ENCODE data around the gene ZNF175. TPM values are rescaled to one million over a fixed set of nuclear protein-coding genes. Genes with fewer than 3 reads are reported as not detected.

ZNF175 gene
- total and polyA plus RNA-seq, 9 of the 15 experiments (the other 6 are each of a cell fraction or from before 2014, with no cell fraction given): 3.7 to 37.9 (median 14.0) TPM

DNA sequence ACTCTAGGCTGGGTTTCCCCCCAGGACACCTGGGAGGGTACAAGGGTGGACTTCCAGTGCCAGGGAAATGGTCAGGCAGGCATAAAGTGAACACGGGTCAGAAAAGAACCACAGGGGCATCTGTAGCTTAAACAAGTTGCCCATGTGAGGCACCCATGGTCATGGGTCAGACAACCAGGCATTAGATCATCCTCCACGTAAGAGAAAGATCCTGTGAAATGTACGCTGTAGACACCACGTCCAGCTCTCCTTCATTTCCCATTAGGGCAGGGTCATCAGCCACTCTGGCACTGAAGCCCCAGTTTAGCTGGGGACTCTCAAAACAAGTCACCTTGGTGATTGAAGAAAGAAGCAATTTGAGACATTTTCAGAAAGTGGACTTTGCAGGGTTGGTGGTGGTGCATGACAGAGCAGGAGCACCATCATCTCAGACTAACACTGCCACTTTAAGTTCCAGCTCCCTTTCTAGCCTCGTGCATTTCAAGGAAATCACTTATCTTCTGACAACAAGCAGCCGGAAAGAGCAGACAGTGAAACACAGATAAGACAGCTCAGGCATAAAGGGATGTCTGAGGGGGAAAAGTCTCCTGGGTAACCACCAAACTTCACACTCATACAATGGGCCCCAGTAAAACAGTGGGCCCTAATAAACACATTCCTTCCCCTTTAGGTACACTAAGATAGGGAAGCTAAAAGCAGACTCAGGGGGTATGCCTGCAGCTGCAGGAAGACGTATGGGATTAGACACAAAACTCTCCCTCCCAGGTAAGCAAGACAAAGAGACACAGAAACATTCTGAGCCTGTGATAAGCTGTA, 23.5 kb upstream of the ZNF175 start (continued):
- TF ChIP-seq, protein P1, sequence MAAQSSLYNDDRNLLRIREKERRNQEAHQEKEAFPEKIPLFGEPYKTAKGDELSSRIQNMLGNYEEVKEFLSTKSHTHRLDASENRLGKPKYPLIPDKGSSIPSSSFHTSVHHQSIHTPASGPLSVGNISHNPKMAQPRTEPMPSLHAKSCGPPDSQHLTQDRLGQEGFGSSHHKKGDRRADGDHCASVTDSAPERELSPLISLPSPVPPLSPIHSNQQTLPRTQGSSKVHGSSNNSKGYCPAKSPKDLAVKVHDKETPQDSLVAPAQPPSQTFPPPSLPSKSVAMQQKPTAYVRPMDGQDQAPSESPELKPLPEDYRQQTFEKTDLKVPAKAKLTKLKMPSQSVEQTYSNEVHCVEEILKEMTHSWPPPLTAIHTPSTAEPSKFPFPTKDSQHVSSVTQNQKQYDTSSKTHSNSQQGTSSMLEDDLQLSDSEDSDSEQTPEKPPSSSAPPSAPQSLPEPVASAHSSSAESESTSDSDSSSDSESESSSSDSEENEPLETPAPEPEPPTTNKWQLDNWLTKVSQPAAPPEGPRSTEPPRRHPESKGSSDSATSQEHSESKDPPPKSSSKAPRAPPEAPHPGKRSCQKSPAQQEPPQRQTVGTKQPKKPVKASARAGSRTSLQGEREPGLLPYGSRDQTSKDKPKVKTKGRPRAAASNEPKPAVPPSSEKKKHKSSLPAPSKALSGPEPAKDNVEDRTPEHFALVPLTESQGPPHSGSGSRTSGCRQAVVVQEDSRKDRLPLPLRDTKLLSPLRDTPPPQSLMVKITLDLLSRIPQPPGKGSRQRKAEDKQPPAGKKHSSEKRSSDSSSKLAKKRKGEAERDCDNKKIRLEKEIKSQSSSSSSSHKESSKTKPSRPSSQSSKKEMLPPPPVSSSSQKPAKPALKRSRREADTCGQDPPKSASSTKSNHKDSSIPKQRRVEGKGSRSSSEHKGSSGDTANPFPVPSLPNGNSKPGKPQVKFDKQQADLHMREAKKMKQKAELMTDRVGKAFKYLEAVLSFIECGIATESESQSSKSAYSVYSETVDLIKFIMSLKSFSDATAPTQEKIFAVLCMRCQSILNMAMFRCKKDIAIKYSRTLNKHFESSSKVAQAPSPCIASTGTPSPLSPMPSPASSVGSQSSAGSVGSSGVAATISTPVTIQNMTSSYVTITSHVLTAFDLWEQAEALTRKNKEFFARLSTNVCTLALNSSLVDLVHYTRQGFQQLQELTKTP (IDR thresholded peaks at IDR 0.05; ENCODE audit: low read depth in 1 of 2, partially characterized antibody in 2 of 2): peak in 1 of 2 experiments; percentile 92
- TF ChIP-seq, protein P2, sequence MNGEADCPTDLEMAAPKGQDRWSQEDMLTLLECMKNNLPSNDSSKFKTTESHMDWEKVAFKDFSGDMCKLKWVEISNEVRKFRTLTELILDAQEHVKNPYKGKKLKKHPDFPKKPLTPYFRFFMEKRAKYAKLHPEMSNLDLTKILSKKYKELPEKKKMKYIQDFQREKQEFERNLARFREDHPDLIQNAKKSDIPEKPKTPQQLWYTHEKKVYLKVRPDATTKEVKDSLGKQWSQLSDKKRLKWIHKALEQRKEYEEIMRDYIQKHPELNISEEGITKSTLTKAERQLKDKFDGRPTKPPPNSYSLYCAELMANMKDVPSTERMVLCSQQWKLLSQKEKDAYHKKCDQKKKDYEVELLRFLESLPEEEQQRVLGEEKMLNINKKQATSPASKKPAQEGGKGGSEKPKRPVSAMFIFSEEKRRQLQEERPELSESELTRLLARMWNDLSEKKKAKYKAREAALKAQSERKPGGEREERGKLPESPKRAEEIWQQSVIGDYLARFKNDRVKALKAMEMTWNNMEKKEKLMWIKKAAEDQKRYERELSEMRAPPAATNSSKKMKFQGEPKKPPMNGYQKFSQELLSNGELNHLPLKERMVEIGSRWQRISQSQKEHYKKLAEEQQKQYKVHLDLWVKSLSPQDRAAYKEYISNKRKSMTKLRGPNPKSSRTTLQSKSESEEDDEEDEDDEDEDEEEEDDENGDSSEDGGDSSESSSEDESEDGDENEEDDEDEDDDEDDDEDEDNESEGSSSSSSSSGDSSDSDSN (IDR thresholded peaks at IDR 0.05; ENCODE audit: borderline replicate concordance in 1 of 2, low read depth in 2 of 2, low read length in 2 of 2): 0 out of 4 replicates have a peak, but pooled peaks of 1 of the 2 experiments have one; percentile 43
- TF ChIP-seq ZNF224 (CRISPR knock-in tag; IDR thresholded peaks at IDR 0.05) (no peak), FOXA1 (IDR thresholded peaks at IDR 0.05; ENCODE audit: borderline replicate concordance) (no peak), MYC (IDR thresholded peaks at IDR 0.05; ENCODE audit: low read depth, low read length) (peak; percentile 98), MYC (CRISPR knock-in tag; IDR thresholded peaks at IDR 0.05; ENCODE audit: borderline replicate concordance, low read depth) (peak; percentile 51; the same call in 1 of the 2 replicates), BRF1 (IDR thresholded peaks at IDR 0.05; ENCODE audit: borderline replicate concordance, extremely low read depth, insufficient read length) (no peak), ZNF778 (CRISPR knock-in tag; IDR thresholded peaks at IDR 0.05) (no peak), ELF2 (CRISPR knock-in tag; IDR thresholded peaks at IDR 0.05) (peak; percentile 21; the same call in 1 of the 2 replicates), FOXK1 (CRISPR knock-in tag; IDR thresholded peaks at IDR 0.05; ENCODE audit: borderline replicate concordance) (0 out of 2 replicates have a peak, but pooled peaks have one; percentile 10), SIN3A (IDR thresholded peaks at IDR 0.05; ENCODE audit: borderline replicate concordance in 2 of 2, control insufficient read depth in 1 of 2, low read depth in 2 of 2, low read length in 2 of 2) (no peak), CTBP1 (IDR thresholded peaks at IDR 0.05; ENCODE audit: borderline replicate concordance) (peak; percentile 69; the same call in 1 of the 2 replicates), MTA1 (IDR thresholded peaks at IDR 0.05; ENCODE audit: borderline replicate concordance) (peak; percentile 69; the same call in 1 of the 2 replicates), NFXL1 (CRISPR knock-in tag; IDR thresholded peaks at IDR 0.05) (no peak)
- TF ChIP-seq, protein P3, sequence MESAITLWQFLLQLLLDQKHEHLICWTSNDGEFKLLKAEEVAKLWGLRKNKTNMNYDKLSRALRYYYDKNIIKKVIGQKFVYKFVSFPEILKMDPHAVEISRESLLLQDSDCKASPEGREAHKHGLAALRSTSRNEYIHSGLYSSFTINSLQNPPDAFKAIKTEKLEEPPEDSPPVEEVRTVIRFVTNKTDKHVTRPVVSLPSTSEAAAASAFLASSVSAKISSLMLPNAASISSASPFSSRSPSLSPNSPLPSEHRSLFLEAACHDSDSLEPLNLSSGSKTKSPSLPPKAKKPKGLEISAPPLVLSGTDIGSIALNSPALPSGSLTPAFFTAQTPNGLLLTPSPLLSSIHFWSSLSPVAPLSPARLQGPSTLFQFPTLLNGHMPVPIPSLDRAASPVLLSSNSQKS (CRISPR knock-in tag; IDR thresholded peaks at IDR 0.05): no peak
- TF ChIP-seq, protein P4, sequence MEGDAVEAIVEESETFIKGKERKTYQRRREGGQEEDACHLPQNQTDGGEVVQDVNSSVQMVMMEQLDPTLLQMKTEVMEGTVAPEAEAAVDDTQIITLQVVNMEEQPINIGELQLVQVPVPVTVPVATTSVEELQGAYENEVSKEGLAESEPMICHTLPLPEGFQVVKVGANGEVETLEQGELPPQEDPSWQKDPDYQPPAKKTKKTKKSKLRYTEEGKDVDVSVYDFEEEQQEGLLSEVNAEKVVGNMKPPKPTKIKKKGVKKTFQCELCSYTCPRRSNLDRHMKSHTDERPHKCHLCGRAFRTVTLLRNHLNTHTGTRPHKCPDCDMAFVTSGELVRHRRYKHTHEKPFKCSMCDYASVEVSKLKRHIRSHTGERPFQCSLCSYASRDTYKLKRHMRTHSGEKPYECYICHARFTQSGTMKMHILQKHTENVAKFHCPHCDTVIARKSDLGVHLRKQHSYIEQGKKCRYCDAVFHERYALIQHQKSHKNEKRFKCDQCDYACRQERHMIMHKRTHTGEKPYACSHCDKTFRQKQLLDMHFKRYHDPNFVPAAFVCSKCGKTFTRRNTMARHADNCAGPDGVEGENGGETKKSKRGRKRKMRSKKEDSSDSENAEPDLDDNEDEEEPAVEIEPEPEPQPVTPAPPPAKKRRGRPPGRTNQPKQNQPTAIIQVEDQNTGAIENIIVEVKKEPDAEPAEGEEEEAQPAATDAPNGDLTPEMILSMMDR (IDR thresholded peaks at IDR 0.05 in 2 of 3, conservative IDR thresholded peaks at IDR 0.05 in 1 of 3; ENCODE audit: insufficient read depth in 2 of 3, low read depth in 1 of 3, low read length in 3 of 3): no peak

Measured in K562 (cell line).